Endodermal cell (in vitro differentiated cells): ENCODE data around the gene PLEKHB2. TPM values are rescaled to one million over a fixed set of nuclear protein-coding genes. Genes with fewer than 3 reads are reported as not detected.
A peak's percentile ranks its signal among the peaks of the same experiment; 100 is the strongest.

Experiments used
- DNase-seq: peaks from one replicate; pipeline ENCODE4 v3.0.0-alpha.2; 2017
- H3K27ac ChIP-seq: 2 replicates; pipeline ENCODE4 v1.5.1; 2013; ENCODE audit warnings: mild to moderate bottlenecking, low read depth, low read length, moderate library complexity
- H3K27me3 ChIP-seq: 2 replicates; pipeline ENCODE4 v1.6.1; 2013; ENCODE audit warnings: mild to moderate bottlenecking, low read length, moderate library complexity; ENCODE audit not compliant: insufficient read depth, control insufficient read depth, poor library complexity, severe bottlenecking
- H3K36me3 ChIP-seq: 2 replicates; pipeline ENCODE4 v1.7.0; 2013; ENCODE audit warnings: mild to moderate bottlenecking, low read length, moderate library complexity; ENCODE audit not compliant: control insufficient read depth, insufficient read depth
- H3K4me1 ChIP-seq: one replicate; pipeline ENCODE4 v1.7.0; 2013; ENCODE audit warnings: low read length; ENCODE audit not compliant: control insufficient read depth, insufficient read depth
- H3K4me3 ChIP-seq: 2 replicates; pipeline ENCODE4 v1.5.1; 2013; ENCODE audit warnings: mild to moderate bottlenecking, low read length, moderate library complexity
- H3K9ac ChIP-seq: 2 replicates; pipeline ENCODE4 v1.6.1; 2013; ENCODE audit warnings: mild to moderate bottlenecking, low read length, moderate library complexity; ENCODE audit not compliant: poor library complexity, severe bottlenecking; ENCODE audit errors: extremely low read depth
- H3K9me3 ChIP-seq: 2 replicates; pipeline ENCODE4 v1.6.1; 2013; ENCODE audit warnings: mild to moderate bottlenecking, low read length, moderate library complexity; ENCODE audit not compliant: control insufficient read depth
- H3K27ac Mint-ChIP-seq: 2 replicates; pipeline ENCODE4 v1.8.0; 2020; ENCODE audit warnings: mixed read lengths
- H3K27me3 Mint-ChIP-seq: 2 replicates; pipeline ENCODE4 v1.8.0; 2021; ENCODE audit warnings: mild to moderate bottlenecking, mixed read lengths; ENCODE audit not compliant: insufficient read depth
- H3K36me3 Mint-ChIP-seq: 2 replicates; pipeline ENCODE4 v1.8.0; 2020; ENCODE audit warnings: low read depth, mixed read lengths
- H3K4me1 Mint-ChIP-seq: 2 replicates; pipeline ENCODE4 v1.8.0; 2020; ENCODE audit warnings: mixed read lengths
- H3K4me3 Mint-ChIP-seq: 2 replicates; pipeline ENCODE4 v1.8.0; 2020; ENCODE audit warnings: mild to moderate bottlenecking, moderate library complexity, mixed read lengths
- H3K9me3 Mint-ChIP-seq: 2 replicates; pipeline ENCODE4 v1.8.0; 2020; ENCODE audit warnings: mild to moderate bottlenecking, mixed read lengths
- CTCF ChIP-seq: fragments of 200-600 bp; sonication (generic); conservative IDR thresholded peaks from 2 replicates; pipeline ENCODE4 v1.5.0; 2021; ENCODE audit warnings: antibody characterized with exemption, mild to moderate bottlenecking
- WGBS, 2 experiments: methylation state at CpG; one replicate each; pipeline versions ENCODE4 v1.1.5 to v1.1.7; 2013; ENCODE audit warnings: missing lambda C conversion rate in 2 of 2, mixed read lengths in 1 of 2; ENCODE audit not compliant: insufficient coverage in 1 of 2, insufficient read length in 1 of 2; 5-methylcytosine and 5-hydroxymethylcytosine counted together
- long read RNA-seq, 4 experiments: library from polyadenylated mRNA in 2 of 4; library from RNA in 1 of 4; library from capped mRNA in 1 of 4; stranded (forward) in 3 of 4; unstranded in 1 of 4; transcript quantifications; one replicate each; pipeline ENCODE4 v2.0.0, GENCODE V29; 2020 to 2021; ENCODE audit warnings: inconsistent platforms in 1 of 4
- polyA plus RNA-seq, 2 experiments: library from polyadenylated mRNA; stranded (reverse); fragments of 50-300 nt; gene quantifications; one replicate each; pipeline ENCODE4 v1.2.3, GENCODE V29; 2013
- total RNA-seq, 2 donors: library from RNA; stranded (reverse); fragmentation: NEBNext Ultra II Directional in 1 of 2; extraction: Animal tissue kit (Norgen Biotek cat#: 25700) in 1 of 2; gene quantifications; 2 replicates in 1 of 2; 3 replicates in 1 of 2; pipeline ENCODE4 v1.2.1, GENCODE V29; 2021

PLEKHB2 gene
- total RNA-seq = 10 to 100 TPM; 66.7 to 68.6 TPM
- polyA plus RNA-seq (2013, experiment 1 of 2) = 60.2 TPM
- 62.9 TPM for polyA plus RNA-seq (2013, experiment 2 of 2)
- long read RNA-seq, experiment 1, full-length matches to known transcripts = 5 of 38 reads
- long read RNA-seq, experiment 1, partial matches to known transcripts = 21 of 38 reads
- long read RNA-seq, experiment 1, other reads (novel, unspliced or antisense) = 12 of 38 reads
- long read RNA-seq, experiment 2, full-length matches to known transcripts = 70 of 273 reads
- long read RNA-seq, experiment 2, partial matches to known transcripts = 9 of 273 reads
- long read RNA-seq, experiment 2, other reads (novel, unspliced or antisense) = 194 of 273 reads
- long read RNA-seq, experiment 3, full-length matches to known transcripts = 107 of 408 reads
- long read RNA-seq, experiment 3, partial matches to known transcripts = 7 of 408 reads
- long read RNA-seq, experiment 3, other reads (novel, unspliced or antisense) = 294 of 408 reads
- long read RNA-seq, experiment 4, full-length matches to known transcripts = 17 of 134 reads
- long read RNA-seq, experiment 4, partial matches to known transcripts = 42 of 134 reads
- long read RNA-seq, experiment 4, other reads (novel, unspliced or antisense) = 75 of 134 reads

- WGBS, 2 experiments = 0% methylated on average over 14 to 66 of the region's 66 CpGs
Measured at GRCh38 chr2:131105156-131105949, at the start of gene PLEKHB2. TSS of gene PLEKHB2 (plus strand) at chr2:131105336. CDS start at chr2:131120942, 15,606 bp downstream.

DNA sequence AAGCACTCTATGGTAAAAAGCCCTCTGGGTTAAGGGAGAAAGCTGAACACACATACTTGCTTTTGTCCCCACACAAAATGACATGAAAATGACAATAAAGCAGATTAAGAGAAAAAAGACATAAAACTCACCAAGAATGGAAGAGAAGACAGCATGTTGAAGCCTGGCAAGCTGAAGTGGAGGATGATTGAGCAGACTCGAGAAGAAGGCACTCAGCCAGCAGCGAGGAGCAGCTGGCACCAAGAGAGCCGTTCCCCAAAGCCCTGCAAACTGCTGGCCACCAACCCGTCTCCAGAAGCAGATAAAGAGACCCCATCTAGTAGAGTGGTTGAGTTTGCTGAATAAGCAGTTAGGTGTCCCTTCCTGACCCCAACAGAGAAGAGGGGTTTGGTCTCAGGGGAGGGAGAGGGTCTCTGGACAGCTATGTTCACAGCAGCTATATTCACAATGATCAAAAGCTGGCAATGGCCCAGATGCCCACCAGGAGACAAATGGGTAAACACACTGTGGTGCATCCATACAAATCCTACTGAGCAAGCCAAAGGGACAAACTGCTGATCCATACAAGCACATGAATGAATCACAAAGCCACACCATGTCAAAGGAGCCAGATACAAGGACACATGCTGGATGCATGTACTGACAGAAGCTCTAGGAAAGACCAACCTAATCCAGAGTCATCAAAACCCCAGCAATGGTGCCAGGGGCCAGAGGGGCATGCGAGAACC, 48.8 kb upstream of the PLEKHB2 start:
- H3K4me3 ChIP-seq = no peak overlapping the region
- Mint-ChIP-seq H3K27me3 (no peaks in the 10 kb centered on the region), H3K4me1 (no peaks in the 10 kb centered on the region), H3K27ac (peak overlapping the region; percentile 11), H3K4me3 (no peak overlapping the region), H3K36me3 (peaks cover 82% of the 10 kb centered on the region), H3K9me3 (no peaks in the 10 kb centered on the region)
- no peak overlapping the region for H3K9ac ChIP-seq
- H3K27me3 ChIP-seq = no peaks in the 10 kb centered on the region
- H3K9me3 ChIP-seq = no peaks in the 10 kb centered on the region
- no peak overlapping the region for H3K27ac ChIP-seq
- DNase-seq = no peak
- WGBS, 2 experiments = 94 to 95% methylated on average over 2 to 5 of the region's 5 CpGs
- no peak for TF ChIP-seq CTCF
- H3K4me1 ChIP-seq = no peaks in the 10 kb centered on the region
- H3K36me3 ChIP-seq = peaks cover 92% of the 10 kb centered on the region

More at GRCh38 chr2:131105156-131105949, at the start of gene PLEKHB2:
- peak within 1 kb of the TSS; percentile 73 for H3K27ac ChIP-seq
- H3K27me3 Mint-ChIP-seq = no peaks in the 10 kb centered on the region
- peaks cover 4% of the 10 kb centered on the region for H3K9me3 ChIP-seq
- peaks cover 12% of the 10 kb centered on the region for H3K36me3 Mint-ChIP-seq
- peak within 1 kb of the TSS; percentile 98 for H3K4me3 ChIP-seq
- no peaks in the 10 kb centered on the region for H3K27me3 ChIP-seq
- peak; percentile 97 for DNase-seq
- peak; percentile 60 for TF ChIP-seq CTCF
- H3K4me1 ChIP-seq = no peaks in the 10 kb centered on the region
- H3K9me3 Mint-ChIP-seq = no peaks in the 10 kb centered on the region
- peaks cover 24% of the 10 kb centered on the region for H3K4me1 Mint-ChIP-seq
- peaks cover 20% of the 10 kb centered on the region for H3K36me3 ChIP-seq
- peak within 1 kb of the TSS; percentile 92 for H3K27ac Mint-ChIP-seq
- peak within 1 kb of the TSS; percentile 83 for H3K4me3 Mint-ChIP-seq
- peak within 1 kb of the TSS; percentile 85 for H3K9ac ChIP-seq

DNA sequence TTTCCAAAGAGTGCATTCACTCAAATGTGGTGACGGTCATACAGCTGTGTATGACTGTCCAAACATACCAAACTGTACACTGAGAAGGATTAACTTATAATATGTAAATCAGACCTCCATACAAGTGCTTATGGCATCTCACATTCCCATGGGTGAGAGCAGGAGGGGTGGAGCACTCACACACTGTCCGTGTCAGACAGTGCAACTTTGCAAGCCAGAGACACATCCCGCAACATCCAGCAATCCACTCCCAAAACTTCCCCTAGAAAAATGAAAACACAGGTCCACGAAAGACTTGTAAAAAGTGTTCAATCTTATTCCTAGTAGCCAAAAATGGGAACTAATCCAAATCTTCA, 48.2 kb upstream of the PLEKHB2 start:
- 80 to 98% methylated on average over 1 to 4 of the region's 4 CpGs for WGBS, 2 experiments
- no peak for TF ChIP-seq CTCF
- Histone ChIP-seq H3K27me3 (no peaks in the 10 kb centered on the region), H3K9ac (no peak overlapping the region), H3K9me3 (no peaks in the 10 kb centered on the region), H3K4me3 (no peak overlapping the region), H3K36me3 (peaks cover 90% of the 10 kb centered on the region), H3K4me1 (no peaks in the 10 kb centered on the region), H3K27ac (no peak overlapping the region)
- Mint-ChIP-seq H3K9me3 (no peaks in the 10 kb centered on the region), H3K27me3 (no peaks in the 10 kb centered on the region), H3K27ac (peak overlapping the region; percentile 11), H3K36me3 (peaks cover 82% of the 10 kb centered on the region), H3K4me3 (no peak overlapping the region), H3K4me1 (peaks cover 2% of the 10 kb centered on the region)
- DNase-seq = no peak
